GM21367 (cell line): ENCODE results near the gene G6PC2.

Experiments used
- ATAC-seq: cut with Tn5 transposase; IDR thresholded peaks from one replicate; pipeline ENCODE4 v1.9.1; 2021; ENCODE audit not compliant: unreplicated experiment

G6PC2 gene

DNA sequence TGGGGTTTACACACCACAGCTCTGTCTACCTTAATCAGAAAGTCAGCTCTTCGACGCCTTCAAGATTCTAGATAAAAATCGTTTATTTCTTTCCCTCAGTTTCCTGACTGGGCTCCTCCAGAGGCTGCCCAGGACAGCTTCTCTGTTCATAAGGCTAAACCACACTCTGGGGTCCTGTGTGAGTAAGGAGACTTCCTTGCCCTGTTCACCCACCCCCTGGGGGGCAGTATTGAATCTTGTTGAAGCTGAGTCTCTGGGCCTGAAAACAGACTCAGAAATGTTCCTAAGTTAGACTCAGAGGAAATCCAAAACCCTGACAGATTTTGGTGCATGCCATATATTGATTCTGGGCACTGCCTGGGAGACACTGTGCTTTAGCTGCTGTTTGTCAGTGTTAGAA lies 43.0 kb downstream of the G6PC2 start:
- no peak for ATAC-seq

DNA sequence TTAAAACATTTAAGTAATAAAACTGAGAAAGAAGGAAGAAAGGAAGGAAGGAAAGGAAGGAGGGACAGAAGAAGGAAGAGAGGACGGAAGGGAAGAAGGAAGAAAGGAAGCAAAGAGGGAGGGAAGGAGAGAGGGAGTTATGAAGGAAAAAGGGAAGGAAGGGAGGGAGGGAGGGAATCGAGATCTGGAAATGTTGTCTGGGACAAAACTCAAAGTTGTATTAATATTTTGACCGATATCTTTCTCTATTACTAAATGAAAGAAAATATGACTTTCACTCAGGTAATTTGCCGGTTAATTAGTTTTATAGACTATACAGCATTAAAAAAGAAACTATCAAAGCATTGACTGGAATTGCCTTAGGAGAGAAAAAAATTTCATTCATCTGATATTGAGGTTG lies 44.4 kb downstream of the G6PC2 start:
- no peak for ATAC-seq

GRCh38 chr2:168948621-168949212 lies 47.6 kb downstream of the G6PC2 start:
- ATAC-seq: no peak

- ATAC-seq: no peak
Measured at GRCh38 chr2:168949324-168949723, 48.2 kb downstream of the G6PC2 start.

GRCh38 chr2:168951871-168952270 lies 50.8 kb downstream of the G6PC2 start:
- ATAC-seq: no peak

DNA sequence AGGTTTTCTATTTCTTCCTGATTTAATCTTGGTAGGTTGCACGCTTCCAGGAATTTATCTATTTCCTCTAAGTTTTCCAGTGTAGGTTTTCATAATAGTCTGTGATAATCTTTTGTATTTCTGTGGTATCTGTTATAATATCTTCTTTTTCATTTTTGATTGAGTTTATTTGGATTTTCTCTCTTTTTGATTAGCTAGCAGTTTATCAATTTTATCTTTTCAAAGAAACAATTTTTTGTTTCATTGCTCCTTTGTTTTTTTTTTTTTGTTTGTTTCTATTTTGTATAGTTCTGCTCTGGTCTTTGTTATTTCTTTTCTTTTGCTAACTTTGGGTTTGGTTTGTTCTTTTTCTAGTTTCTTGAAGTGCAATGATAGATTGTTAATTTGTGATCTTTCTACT lies 51.3 kb downstream of the G6PC2 start:
- no peak for ATAC-seq

GRCh38 chr2:168954256-168954655 lies 53.2 kb downstream of the G6PC2 start:
- no peak for ATAC-seq

DNA sequence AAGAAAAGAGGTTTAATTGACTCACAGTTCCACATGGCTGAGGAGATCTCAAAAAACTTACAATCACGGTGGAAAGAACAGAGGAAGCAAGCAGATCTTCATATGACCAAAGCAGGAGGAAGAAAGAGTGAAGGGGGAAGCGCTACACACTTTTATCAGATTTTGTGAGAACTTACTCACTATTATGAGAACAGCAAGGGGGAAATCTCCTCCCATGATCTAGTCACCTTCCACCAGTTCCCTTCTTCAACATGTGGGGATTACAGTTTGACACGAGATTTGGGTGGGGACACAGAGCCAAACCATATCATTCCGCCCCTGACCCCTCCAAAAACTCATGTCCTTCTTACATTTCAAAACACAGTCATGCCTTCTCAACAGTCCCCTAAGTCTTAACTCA lies 54.2 kb downstream of the G6PC2 start:
- no peak for ATAC-seq

- no peak for ATAC-seq
Measured at GRCh38 chr2:168956392-168956791, 55.3 kb downstream of the G6PC2 start.
